ENCODE results near the gene SPATA31A3.
"Not testable (repeated sequence)": the region's sequence is repeated elsewhere in the genome, so short reads cannot be mapped to it uniquely, and the experiment has no call there.

The SPATA31A3 gene

GRCh38 chr9:66992450-66992849 lies at the start of gene SPATA31A3:
TSS of gene SPATA31A3 (minus strand) at chr9:66992550. CDS start at chr9:66992521, 29 bp downstream.
- not testable (repeated sequence) for H2AFZ ChIP-seq (ENCODE audit: low read depth, low read length); H3K36me3 ChIP-seq (ENCODE audit: insufficient read depth, low read length); H3K4me1 ChIP-seq (ENCODE audit: insufficient read depth, low read length); H3K9me3 ChIP-seq (ENCODE audit: low read length); H3K4me3 ChIP-seq (ENCODE audit: low read length); H3K27me3 ChIP-seq (ENCODE audit: insufficient read depth, low read length)

DNA sequence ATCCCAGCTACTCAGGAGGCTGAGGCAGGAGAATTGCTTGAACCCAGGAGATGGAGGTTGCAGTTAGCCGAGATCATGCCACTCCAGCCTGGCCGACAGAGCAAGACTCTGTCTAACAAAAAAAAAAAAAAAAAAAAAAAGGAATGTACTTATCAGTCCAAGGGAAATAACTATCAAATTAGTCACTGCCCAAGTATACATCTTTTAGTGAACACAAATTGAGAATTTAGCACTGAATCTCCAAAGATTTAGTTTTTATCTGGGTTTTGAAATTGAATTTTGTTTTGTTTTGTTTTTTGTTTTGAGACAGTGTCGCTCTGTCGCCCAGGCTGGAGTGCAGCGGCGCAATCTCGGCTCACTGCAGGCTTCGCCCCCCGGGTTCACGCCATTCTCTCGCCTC lies 39.8 kb downstream of the SPATA31A3 start:
- H3K4me3 ChIP-seq (ENCODE audit: low read length); H3K36me3 ChIP-seq (ENCODE audit: insufficient read depth, low read length); H2AFZ ChIP-seq (ENCODE audit: low read depth, low read length); H3K27me3 ChIP-seq (ENCODE audit: insufficient read depth, low read length); H3K9me3 ChIP-seq (ENCODE audit: low read length); H3K4me1 ChIP-seq (ENCODE audit: insufficient read depth, low read length): not testable (repeated sequence)

- H3K4me3 ChIP-seq (ENCODE audit: low read length); H3K4me1 ChIP-seq (ENCODE audit: insufficient read depth, low read length); H2AFZ ChIP-seq (ENCODE audit: low read depth, low read length): not testable (repeated sequence)
Observed at GRCh38 chr9:66942400-66943155, 49.8 kb downstream of the SPATA31A3 start.

DNA sequence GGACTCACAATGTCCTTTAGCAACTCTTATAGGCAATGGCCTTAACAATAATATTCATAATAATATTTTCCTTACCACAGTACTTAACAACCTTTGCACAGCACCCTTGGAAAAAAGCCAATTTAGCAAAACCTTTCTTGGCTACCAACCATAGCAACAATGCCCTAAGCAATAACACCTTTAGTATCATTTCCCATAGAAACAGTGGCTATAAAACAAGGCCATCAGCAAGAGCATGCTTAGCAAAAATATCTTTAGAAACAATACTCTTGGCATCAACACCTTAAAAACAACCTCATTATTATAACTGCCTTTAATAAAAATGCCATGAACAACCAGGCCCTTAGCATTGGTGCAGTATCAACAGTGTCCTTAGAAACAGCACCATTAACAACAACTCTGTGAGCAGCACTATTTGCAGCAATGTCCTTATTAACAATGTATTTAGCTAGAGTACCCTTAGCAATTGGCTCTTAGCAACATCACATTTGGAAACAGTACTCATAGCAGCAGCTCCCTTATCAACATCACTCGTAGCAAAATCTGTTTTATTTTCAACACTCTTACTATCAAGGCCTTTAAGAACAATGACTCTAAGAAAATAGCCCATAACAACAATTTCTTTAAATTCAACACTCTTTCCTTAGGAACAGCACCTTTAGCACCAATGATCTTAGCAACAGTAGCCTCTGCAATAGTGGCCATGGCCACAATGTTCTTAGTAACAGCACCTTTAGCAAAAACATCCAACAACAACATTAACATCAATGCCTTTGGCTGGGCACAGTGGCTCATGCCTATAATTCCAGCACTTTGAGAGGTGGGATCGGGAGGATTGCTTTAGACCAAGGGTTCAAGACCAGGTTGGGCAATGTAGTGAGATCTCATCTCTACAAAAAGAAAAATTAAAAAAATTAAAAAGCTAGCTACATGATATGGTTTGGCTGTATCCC lies 52.2 kb downstream of the SPATA31A3 start:
- not testable (repeated sequence) for H3K4me3 ChIP-seq (ENCODE audit: low read length); H2AFZ ChIP-seq (ENCODE audit: low read depth, low read length); H3K27me3 ChIP-seq (ENCODE audit: insufficient read depth, low read length); H3K4me1 ChIP-seq (ENCODE audit: insufficient read depth, low read length); H3K9me3 ChIP-seq (ENCODE audit: low read length); H3K36me3 ChIP-seq (ENCODE audit: insufficient read depth, low read length)

More at GRCh38 chr9:66942400-66943155, 49.8 kb downstream of the SPATA31A3 start:
- not testable (repeated sequence) for H3K9me3 ChIP-seq (ENCODE audit: low read length); H3K36me3 ChIP-seq (ENCODE audit: insufficient read depth, low read length); H3K27me3 ChIP-seq (ENCODE audit: insufficient read depth, low read length)

DNA sequence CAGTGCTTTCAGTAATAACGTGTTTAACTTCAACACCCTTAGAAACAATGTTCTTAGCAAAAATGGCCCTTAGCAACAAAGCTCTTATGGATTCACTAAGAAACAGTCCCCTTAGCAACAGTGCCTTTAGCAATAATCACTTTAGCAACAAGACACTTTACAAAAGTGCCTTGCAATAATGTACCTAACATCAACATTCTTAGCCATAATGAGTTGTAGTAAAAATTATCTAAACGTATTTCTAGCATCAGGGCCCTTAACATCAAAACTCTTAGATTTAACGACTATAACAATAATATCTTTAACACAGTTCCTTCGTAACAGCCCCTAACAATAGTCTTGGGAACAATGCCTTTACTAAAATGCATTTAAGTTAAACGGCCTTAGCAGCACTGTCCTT lies 54.0 kb downstream of the SPATA31A3 start:
- not testable (repeated sequence) for H2AFZ ChIP-seq (ENCODE audit: low read depth, low read length); H3K27me3 ChIP-seq (ENCODE audit: insufficient read depth, low read length)

DNA sequence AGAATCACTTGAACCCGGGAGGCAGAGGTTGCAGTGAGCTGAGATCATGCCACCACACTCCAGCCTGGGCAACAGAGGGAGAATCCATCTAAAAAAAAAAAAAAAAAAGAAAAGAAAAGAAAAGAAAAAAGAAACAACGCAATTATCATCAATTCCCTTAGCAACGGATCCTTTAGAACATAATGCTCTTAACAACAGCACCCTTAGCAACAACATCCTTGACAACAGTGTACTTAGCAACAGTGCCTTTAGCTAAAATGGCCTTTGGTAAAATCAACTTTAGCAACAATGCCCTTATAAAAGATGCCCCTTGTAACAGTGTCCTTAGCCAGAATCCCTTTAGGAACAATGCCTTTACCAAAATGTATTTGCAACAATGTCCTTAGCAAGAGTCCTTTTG lies 54.7 kb downstream of the SPATA31A3 start:
- H2AFZ ChIP-seq (ENCODE audit: low read depth, low read length): not testable (repeated sequence)

More for the DNA sequence above, 54.0 kb downstream of the SPATA31A3 start:
- not testable (repeated sequence) for H3K4me3 ChIP-seq (ENCODE audit: low read length); H3K9me3 ChIP-seq (ENCODE audit: low read length); H3K4me1 ChIP-seq (ENCODE audit: insufficient read depth, low read length); H3K36me3 ChIP-seq (ENCODE audit: insufficient read depth, low read length)

More for the DNA sequence above, 54.7 kb downstream of the SPATA31A3 start:
- not testable (repeated sequence) for H3K4me3 ChIP-seq (ENCODE audit: low read length); H3K9me3 ChIP-seq (ENCODE audit: low read length); H3K27me3 ChIP-seq (ENCODE audit: insufficient read depth, low read length); H3K36me3 ChIP-seq (ENCODE audit: insufficient read depth, low read length); H3K4me1 ChIP-seq (ENCODE audit: insufficient read depth, low read length)
